ENCODE results near the gene AQP7. TPM values are rescaled to one million over a fixed set of nuclear protein-coding genes. Genes with fewer than 3 reads are reported as not detected.

The AQP7 gene
- total and polyA plus RNA-seq, 8 donors, result 1.5 to 8.3 (median 3.3) TPM

DNA sequence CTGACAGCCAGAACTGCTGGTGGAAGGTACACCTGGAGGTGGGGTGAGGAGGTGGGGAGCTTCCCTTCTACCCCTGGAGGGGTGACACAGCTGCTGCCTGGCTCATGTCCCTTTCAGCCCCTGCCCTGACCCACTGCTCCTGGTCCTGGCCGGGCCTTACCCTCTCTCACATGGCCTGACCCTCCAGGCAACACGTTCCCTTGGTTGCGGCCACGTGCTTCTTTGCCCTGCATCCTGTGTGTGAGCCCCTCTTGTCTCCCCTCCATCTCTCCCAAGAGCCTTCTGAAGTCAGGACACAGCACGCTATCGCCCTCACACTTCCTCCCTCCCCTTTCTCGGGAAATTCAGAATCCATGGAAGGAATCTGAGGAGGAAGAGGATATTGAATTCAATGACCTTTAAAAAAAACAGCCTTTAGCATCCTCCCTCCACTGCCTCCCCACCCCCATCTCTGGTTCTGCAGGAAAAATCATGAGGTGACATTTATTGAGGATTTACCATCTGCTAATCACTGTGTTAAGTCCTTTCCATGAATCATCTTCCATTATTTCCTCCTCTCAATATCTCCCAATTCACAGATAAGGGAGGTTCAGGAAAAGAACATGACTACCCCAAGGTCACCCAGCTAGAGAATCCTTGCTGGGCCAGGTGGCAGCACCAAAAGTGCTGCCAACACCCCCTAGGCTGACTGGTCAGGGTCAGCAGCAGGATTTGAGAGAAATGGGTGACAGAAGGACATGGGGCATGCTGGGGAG is 36.7 kb upstream of the AQP7 start:
- Histone ChIP-seq H3K9me3 (no peaks in the 10 kb centered on the region), H3K27me3 (no peaks in the 10 kb centered on the region), H3K4me1 (peaks cover 0 to 7% of the 10 kb centered on the region in 2 donors), H3K4me3 (no peak overlapping the region), H3K27ac (no peak overlapping the region), H3K36me3 (peaks cover 0 to 16% of the 10 kb centered on the region in 2 donors)
- TF ChIP-seq, protein P1, sequence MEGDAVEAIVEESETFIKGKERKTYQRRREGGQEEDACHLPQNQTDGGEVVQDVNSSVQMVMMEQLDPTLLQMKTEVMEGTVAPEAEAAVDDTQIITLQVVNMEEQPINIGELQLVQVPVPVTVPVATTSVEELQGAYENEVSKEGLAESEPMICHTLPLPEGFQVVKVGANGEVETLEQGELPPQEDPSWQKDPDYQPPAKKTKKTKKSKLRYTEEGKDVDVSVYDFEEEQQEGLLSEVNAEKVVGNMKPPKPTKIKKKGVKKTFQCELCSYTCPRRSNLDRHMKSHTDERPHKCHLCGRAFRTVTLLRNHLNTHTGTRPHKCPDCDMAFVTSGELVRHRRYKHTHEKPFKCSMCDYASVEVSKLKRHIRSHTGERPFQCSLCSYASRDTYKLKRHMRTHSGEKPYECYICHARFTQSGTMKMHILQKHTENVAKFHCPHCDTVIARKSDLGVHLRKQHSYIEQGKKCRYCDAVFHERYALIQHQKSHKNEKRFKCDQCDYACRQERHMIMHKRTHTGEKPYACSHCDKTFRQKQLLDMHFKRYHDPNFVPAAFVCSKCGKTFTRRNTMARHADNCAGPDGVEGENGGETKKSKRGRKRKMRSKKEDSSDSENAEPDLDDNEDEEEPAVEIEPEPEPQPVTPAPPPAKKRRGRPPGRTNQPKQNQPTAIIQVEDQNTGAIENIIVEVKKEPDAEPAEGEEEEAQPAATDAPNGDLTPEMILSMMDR (IDR thresholded peaks at IDR 0.05), result no peak
- intact Hi-C loops (cut with DNase I), result no loop called here
- ATAC-seq (no peak), DNase-seq (no peak)

DNA sequence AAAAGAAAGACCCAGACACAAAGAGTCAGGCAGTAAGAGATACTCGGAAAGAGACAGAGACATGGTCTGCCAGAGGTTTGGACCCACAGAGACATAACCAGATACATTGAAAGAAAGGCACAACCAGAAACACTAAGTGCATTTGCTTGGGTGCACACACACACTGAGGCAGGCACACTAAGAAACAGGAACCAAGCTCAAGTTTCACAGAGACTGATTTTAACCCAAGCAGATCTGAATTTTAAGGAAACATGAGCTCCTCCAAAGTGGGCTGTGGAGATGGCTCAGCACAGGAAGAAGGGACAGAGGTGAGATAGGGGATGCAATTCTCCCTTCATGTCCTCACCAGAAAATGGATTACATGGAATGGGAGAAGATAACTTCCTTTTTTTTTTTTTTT is 35.5 kb upstream of the AQP7 start:
- peaks cover 0 to 5% of the 10 kb centered on the region in 2 donors for H3K4me1 ChIP-seq
- peaks cover 0 to 8% of the 10 kb centered on the region in 2 donors for H3K36me3 ChIP-seq
- no peak for ATAC-seq

GRCh38 chr9:33437205-33437604 is 34.8 kb upstream of the AQP7 start:
- peaks cover 0 to 5% of the 10 kb centered on the region in 2 donors for H3K4me1 ChIP-seq
- ATAC-seq, result peak; percentile 32
- H3K4me3 ChIP-seq, result no peak overlapping the region
- no peaks in the 10 kb centered on the region for H3K27me3 ChIP-seq
- DNase-seq, result no peak
- no peak overlapping the region for H3K27ac ChIP-seq
- H3K9me3 ChIP-seq, result no peaks in the 10 kb centered on the region
- intact Hi-C loops (cut with DNase I), result no loop called here
- TF ChIP-seq, protein P1 (IDR thresholded peaks at IDR 0.05), result no peak
- peaks cover 0 to 5% of the 10 kb centered on the region in 2 donors for H3K36me3 ChIP-seq

More for the DNA sequence above, 35.5 kb upstream of the AQP7 start:
- Histone ChIP-seq H3K9me3 (no peaks in the 10 kb centered on the region), H3K27ac (no peak overlapping the region), H3K27me3 (no peaks in the 10 kb centered on the region), H3K4me3 (no peak overlapping the region)
- DNase-seq, result no peak
- intact Hi-C loops (cut with DNase I), result no loop called here
- TF ChIP-seq, protein P1 (IDR thresholded peaks at IDR 0.05), result no peak

- intact Hi-C loops (cut with DNase I), result no loop called here
- H3K27me3 ChIP-seq, result no peaks in the 10 kb centered on the region
- H3K27ac ChIP-seq, result no peak overlapping the region
- ATAC-seq (peak; percentile 14), DNase-seq (no peak)
- H3K4me1 ChIP-seq, result peaks cover 0 to 5% of the 10 kb centered on the region in 2 donors
- no peak overlapping the region for H3K4me3 ChIP-seq
- peaks cover 0 to 5% of the 10 kb centered on the region in 2 donors for H3K36me3 ChIP-seq
- H3K9me3 ChIP-seq, result no peaks in the 10 kb centered on the region
- TF ChIP-seq, protein P1 (IDR thresholded peaks at IDR 0.05), result no peak
These were observed 34.1 kb upstream of the AQP7 start for GRCh38 chr9:33436445-33436844.

GRCh38 chr9:33435821-33436277 is 33.5 kb upstream of the AQP7 start:
- H3K27me3 ChIP-seq, result no peaks in the 10 kb centered on the region
- H3K9me3 ChIP-seq, result no peaks in the 10 kb centered on the region
- H3K27ac ChIP-seq, result no peak overlapping the region
- DNase-seq, result no peak
- TF ChIP-seq, protein P1 (IDR thresholded peaks at IDR 0.05), result no peak
- no peak for ATAC-seq
- H3K4me1 ChIP-seq, result peaks cover 0 to 5% of the 10 kb centered on the region in 2 donors
- no peak overlapping the region for H3K4me3 ChIP-seq
- H3K36me3 ChIP-seq, result peaks cover 0 to 5% of the 10 kb centered on the region in 2 donors
- intact Hi-C loops (cut with DNase I), result no loop called here
